HCEC 1CT (cell line): ENCODE data around the gene LHFPL3.
"Not testable (repeated sequence)": the region's sequence is repeated elsewhere in the genome, so short reads cannot be mapped to it uniquely, and the experiment has no call there.

Experiments
- DNase-seq: peaks from one replicate; pipeline ENCODE4 v3.0.0-alpha.2; 2017

Gene LHFPL3

DNA sequence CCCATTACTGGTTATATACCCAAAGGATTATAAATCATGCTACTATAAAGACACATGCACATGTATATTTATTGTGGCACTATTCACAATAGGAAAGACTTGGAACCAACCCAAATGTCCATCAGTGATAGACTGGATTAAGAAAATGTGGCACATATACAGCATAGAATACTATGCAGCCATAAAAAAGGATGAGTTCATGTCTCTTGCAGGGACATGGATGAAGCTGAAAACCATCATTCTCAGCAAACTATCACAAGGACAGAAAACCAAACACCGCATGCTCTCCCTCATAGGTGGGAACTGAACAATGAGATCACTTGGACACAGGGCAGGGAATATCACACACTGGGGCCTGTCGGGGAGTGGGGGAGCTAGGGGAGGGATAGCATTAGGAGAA, 392.6 kb downstream of the LHFPL3 start:
- DNase-seq = not testable (repeated sequence)

DNA sequence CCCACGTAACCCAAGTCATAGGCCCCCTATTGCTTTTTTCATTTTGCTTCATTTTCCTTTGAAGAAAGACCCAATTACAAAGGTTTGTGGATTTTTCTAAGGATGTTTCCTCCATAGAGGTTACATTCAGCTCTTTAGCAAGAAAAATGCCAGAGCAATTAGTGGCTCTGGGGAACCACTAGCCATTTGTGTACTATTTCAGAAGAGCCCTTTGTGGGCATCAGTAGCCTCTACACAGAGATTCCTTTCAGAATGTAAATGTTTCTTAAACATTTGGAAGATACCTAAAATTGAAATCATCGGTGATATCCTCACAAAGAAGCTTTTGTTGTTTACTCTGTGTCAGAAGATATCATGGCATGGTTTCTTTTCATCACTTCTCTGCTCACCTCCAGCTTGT, 394.6 kb downstream of the LHFPL3 start:
- DNase-seq = no peak

DNA sequence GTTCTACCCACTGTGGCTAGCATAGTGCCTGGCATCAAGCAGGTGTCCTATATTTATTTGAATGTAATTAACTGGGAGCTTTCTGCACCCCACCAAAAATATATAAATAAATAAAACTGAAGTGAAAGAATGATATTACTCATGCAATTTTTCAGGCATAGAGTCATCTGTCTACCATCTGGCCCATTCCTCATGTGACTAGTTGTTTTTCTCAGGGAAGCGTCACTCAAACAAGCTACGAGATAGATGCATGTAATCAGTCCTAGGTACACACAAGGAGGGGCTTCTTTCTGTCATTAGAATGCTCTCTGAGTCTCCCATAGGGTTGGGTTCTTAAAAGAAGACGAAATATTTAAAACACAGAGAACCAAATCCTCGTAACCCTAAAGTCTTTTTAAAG, 430.1 kb downstream of the LHFPL3 start:
- peak; percentile 73 for DNase-seq

DNA sequence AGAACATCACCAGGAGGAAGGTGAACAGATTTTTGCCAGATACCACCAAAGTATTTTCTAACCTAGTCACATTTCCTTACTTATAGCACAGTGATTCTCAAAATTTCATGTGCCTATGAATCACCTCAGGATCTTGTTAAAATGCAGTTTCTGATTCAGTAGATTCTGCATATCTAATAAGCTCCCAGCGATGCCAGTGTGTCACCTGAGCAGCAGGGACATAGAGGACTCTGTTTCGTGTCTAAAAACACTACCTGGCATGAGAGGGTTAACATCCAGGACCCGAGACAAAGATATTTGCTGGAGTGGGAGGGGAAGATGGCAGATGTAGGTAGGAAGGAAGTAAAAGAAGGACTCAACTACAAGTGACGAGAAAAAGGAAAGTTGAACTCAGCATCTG, 433.5 kb downstream of the LHFPL3 start:
- DNase-seq = no peak

DNA sequence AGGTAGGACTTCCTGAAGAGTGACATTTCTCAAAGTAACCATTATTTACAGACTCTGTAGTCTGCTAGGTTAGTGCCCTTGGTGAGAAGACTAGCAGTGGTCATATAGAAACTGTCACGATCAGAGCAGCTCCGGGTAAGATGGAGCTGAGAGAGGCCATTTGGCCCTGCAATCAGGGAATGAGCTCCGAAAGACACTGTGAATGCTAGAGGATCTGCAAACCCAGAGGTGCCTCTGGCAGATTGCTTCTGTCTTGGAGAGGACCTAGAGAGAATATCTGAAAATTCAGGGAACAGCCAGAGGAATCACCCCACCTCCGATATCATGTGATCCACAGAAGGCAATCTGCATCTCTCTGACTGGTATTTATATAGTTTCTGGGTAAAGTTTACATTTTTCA, 438.7 kb downstream of the LHFPL3 start:
- DNase-seq = no peak

DNA sequence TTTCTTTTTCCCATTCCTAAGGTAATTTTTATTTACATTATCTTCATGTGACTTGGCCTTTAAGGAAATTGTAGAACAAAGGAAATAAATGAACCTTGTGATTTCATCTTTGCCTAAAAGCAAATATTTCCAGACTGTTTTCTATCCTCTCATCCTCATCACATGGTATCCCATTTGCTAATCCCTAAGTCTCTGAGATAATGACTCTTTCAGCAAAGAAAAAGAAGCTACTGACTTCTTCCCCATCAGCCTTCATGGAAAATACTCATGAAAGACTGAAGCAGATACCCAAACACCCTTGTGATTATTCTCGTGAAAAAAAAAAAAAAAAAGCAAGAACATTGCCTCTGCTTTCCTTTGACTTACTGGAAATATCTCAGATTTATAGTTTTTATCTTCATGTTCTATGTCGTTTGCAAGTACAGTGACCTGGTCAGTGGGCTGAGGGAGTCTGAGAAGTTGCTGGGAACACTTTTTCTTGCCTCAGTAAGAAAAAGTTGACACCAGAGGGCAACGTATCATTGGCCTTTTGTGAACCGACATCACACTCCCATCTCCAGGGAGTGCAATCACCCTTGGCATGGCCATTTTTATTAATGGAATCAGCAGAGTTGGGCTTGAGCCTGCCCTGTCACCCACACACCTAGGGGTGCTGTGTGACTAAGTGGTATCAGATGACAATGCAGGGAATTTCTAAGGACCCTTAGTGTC, 439.6 kb downstream of the LHFPL3 start:
- no peak for DNase-seq

DNA sequence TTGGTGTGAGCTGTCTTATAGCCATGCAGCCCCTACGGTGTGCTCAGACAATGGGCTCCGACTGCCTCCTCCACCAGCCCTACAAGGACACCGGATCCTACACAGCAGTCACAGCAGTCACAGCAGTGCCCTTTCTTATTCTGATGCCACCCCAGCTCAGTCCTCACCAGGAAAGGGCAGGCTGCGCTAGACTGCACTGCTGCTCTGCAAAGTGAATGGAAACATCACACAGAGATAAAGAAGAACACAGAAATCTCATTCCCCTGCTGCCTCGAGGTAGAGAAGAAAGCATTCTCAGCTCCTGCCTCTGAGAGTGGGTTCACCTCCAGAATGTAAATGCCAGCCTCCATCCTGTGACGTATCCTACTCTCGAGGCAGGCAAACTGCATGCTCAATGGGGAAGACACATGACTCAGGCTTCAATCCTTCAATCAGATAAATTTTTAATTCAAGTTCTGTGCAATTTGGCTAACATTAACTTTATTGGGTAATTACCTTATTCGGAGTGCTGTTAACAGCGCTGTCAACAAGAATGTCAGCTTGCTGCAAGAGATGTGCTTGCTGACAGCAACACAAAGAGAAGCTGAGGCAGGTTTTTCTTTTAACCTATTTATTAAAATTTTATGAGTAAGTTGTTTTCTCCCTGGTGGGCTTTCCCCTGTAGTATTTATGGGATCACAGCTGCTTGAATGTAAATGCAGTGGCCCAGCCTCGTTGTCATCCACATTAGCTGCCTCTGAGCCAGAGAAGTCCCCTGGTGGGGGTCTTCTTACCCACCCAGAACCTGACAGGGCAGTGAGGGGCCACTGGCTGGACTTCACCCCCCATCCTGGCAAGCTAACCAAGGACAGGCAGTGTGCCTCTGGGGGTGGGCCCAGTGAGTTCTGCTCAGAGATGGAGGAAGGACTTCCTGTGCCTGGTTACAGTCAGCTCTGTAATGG, 444.3 kb downstream of the LHFPL3 start:
- DNase-seq = no peak

DNA sequence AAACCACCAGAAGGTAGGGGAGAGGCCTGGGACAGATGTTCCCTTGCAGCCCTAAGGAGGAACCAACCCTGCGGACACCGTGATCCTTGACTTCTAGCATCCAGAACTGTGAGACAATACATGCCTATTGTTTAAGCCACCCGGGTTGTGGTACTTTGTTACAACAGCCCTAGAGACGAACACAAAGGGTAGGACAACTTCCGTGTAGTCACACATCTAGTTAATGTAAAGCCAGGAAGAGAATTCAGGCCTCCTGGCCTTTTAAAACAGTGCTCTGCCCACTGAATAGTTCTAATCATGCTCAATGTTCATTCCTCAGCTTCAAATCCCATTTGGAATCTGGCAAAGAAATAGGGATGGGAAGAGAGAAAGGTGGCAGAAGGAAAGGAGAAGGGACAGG, 445.4 kb downstream of the LHFPL3 start:
- DNase-seq = no peak

DNA sequence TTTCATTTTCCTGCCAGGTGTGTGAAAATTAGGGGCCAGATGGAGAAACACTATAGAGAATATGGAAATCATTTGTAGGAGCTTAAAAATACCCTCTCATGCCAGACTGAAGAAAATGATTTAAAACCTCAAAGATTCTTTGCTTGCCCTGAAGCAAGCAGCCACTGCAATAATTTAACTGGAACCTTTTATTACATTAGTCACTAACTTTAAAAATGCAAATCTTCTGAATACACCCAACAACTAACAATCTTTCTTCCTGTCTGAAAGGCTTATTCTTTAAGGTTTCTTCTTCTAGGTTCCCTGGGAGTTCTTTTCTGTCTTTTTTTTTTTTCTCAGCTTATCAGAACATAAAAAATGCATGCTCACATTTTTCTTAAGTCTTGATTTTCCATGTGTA, 447.1 kb downstream of the LHFPL3 start:
- DNase-seq = no peak

DNA sequence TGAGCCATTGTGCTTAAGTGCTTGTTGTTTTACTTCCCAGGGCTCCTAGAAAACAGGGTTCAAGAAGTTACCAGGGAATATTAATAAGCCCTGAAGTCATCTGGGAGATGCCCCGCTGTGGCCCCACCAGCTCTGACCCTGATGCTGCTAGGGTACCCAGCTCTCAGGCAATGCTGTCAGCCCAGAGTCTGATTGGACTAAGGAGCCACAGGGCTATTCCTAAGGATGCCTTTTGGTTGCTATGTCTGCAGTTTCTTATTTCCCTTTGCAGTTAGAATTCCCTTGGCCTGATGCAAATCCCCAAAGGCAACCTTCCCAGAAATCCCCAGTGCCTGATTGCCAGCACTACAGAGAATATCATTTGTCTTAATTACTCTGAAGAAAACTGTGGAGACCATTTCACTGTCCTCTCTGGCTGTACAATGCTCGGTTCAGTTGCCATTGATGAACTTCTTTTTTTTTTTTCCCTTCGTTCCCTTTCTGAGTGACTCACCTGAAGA, 448.9 kb downstream of the LHFPL3 start:
- DNase-seq = no peak

DNA sequence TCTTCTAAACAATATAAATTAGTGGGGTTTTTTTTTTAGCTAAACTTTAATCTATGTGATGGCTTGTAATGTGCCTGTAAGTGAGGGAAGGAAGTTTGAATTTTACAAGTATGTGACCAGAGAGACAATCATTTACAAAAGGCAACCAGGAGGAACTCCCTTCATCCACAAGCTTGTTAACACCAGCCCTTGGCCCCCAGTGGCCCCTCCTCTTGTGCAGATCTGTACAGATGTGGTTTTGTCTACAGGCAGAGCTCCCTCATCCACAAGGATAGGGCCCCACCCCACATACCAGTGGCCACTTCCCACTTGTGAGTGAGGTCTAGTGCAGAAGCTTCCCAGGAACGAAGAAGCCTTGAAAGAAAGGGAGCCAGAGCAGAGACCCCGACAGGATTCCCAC, 451.5 kb downstream of the LHFPL3 start:
- DNase-seq = no peak

DNA sequence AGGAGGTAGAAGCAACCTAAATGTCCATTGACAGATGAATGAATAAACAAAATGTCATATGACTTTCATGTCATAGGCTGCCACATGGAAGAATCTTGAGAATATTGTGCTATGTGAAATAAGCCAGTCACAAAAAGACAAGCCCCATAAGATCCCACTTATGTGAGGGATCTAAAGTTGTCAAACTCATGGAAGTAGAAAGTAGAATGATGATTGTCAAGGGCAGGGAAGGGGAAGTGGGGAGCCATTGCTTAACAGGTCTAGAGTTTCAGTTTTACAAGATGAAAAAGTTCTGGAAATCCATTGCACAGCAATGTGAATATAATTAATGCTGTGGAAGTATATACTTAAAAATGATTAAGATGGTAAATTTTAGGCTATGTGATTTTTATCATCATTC, 456.3 kb downstream of the LHFPL3 start:
- no peak for DNase-seq

DNA sequence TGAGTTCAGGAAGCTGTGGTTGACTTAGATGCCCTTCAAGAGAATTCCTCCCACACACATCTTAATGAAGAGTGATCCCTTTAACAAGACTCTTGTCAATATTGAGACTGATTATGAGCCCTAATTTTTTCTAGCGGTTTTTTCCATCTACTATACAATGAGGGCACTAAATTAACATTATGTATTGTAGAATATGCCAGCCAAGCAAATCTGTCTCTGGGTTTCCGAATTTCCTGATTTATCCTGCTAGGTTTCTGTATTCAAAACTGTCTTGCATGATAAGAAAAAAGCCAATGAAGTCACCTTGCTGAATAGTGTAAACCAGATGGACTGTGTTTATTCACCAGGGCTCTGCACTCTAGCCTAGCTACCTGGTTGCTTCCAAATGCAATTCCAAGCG, 461.4 kb downstream of the LHFPL3 start:
- no peak for DNase-seq

DNA sequence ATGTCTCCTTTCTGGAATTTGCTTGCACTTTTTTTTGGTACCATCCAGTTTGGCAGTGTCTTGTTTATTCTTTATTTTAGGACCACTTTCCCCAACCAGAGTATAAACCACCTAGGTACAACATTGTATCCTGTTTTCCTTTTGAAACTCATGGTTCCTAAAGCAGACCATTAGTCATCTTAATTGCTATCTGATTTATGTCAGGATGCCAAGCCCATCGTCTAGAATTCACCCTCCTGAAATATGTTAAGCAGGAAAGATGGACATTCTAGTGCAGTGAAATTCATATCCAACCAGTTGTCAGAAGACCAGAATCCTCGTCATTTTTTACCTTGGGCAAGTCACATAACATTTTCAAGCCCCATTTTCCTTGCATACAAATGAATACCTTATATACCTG, 462.0 kb downstream of the LHFPL3 start:
- DNase-seq = no peak

DNA sequence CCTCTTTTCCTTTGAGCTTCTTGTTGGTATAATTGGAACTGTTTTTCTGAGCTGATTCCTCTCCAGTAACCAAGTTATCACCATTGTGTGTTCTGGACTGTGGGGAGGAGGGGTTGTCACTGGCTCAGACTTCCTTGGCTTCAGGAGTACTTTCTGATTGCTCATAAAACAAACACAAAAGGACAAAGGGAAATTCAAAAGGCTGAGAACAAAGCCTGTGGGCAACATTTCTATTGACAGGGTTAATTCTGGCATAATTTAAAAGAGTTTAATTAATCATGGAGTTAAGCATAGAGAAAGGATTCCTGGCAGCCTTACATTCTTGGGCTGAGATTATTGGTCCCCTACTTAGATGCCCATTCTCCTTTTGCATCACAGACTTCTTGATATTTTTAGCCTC, 462.7 kb downstream of the LHFPL3 start:
- no peak for DNase-seq

DNA sequence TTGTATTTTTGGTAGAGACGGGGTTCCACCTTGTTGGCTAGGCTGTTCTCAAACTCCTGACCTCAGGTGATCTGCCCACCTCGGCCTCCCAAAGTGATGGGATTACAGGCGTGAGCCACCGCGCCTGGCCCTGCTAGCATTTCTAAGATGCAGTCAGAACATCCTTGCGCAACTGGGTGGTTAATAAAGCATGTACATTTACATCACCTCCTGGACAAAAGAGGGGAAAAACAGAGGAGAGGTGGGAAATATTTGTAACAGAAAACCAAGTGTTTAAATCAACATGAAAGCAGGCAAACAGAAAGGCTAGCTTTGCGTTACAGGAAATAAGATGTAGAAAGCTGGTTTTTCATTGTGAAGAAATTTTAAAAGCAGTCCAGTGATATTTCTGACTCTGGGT, 464.7 kb downstream of the LHFPL3 start:
- DNase-seq = no peak

DNA sequence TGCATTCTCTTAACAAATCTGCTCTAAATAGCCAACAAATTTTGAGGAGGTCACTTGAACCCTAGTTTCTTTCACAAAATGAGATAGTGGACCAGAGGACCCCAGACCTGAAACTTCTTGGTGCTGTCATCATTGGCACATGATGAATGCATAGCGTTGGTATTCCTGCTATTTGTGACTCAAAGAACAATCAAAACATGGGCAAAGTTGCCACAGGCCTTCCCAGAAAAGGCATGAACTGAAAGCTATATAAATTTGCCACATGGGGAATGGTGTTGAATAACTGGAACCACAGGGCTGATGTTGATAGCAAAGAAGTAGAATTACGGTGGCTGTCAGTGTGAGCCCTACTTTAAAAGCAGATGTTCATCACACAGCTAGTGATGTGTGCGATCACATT, 465.8 kb downstream of the LHFPL3 start:
- DNase-seq = no peak

DNA sequence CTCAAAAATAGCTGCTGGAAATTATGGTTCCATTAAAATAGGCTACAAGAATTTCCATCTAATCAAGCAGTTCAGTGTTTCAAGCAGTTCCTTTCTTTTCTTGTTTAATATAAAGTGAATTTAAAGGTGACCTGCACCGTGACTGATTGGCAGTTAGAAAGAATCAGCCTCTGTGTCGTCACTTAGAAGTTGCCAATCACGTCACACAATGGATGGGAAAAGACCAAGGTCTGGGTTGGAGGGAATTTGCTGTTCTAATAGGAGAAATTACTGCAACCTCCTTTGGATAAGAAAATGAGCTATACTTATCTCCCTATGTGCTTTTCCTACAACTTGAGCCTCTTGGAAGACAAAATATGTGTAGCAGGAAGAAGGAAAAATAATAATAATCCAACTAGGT, 466.2 kb downstream of the LHFPL3 start:
- no peak for DNase-seq

DNA sequence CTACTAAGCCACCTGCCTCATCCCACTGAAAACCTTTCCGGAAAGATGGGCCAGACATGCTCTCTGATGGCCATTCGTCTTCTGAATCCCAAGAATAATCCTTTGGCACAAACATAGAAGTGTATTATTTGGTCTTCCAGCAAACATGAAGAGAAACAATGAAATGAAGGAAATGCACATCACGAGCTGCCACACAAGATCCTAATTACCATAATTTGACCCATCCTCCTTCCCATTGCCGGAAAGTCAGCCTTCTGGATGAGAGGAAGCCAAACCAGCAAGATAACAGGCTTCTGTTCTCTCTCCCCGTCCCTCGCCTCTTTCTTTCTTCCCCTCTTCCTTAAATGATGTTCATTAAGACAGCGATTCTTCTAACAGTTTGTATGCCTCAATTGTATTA, 466.7 kb downstream of the LHFPL3 start:
- DNase-seq = no peak

DNA sequence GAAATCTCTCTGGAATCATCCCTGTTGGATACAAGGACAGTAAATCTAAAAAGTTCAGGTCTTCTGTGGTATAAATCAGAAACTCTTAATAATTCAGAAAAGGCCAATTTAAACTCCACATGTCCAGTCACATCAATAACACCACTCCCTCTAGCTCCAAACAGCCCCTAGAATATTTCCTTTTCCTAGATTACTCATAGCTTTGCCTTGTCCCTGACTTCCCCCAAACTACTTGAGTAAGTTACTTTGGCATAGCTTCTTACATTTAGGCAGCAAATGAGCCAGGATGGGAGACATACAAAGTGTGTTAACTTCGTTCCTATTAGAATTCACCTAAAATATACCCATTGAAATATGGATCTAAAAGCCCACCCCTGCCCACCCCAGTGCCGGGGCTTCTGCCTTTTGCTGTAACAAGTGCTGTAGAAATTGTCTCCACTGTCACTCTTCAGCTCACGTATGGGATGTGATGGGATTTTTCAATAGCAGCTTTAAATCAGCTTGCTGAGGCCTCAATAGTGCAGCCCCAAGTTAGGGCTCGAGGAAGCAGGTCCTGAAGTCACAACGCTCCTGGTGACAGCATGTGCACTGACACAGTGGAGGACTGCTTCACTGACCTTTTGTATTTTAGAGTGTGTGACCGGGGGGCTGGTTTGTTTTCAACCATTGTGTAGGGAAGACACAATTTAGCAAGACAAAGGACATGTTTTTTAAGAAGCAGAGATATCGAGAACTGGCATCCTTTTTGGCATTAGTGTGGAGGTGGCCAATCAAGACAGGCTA, 467.4 kb downstream of the LHFPL3 start:
- DNase-seq = no peak

DNA sequence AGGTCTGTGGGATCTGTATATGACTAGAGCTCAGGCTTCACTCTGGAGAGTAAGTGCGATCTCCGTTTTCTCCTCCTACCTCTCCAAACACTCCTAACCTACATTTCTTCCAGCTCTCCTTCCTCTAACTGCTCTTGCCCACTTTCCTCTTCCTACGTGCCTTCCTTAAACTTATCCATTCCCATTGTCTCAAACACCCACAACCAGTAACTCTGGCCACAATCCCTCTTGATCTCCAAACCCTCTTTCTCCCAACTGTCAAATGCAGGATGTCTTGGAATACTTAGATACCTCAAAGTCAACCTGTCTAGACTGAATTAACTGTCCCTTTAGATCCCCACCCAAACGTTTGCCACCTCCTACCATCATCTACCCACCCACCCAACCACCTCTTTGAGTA, 471.9 kb downstream of the LHFPL3 start:
- DNase-seq = no peak

DNA sequence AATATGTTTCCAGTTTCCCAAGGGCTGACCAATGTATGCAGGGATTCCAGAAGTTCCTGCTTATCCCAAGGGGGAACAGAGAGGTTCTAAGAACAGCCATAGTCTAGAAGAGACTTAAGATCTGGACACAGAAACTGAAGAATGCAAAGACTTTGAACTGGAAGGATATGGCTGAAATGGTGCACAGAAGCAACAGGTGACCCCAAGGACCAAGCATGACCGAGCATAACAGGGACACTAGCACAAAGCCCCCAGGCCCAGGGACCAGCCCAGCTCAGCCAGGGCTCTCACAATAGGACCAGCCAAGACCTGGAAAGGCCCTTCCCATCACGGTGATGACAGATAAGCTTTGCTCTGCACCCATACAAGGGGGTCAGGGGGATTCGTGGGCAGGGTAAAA, 472.6 kb downstream of the LHFPL3 start:
- no peak for DNase-seq

DNA sequence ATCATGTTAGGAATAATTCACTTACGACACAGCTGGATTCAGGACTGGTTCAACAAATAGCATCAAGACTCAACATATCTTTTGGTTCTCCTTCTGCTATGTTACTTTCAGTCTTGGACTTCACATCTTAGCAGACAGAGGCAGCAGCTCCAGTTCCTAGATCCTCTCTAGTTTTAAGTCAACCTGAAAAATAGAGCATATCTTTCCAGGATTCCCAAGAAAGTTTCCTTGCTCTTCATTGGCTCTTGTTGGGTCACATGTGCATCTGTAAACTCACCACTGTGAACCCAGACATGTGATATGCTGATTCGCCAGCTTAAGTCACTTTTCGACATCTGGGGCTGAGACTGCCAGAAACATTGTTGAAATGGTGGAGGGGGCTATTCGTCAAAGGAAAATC, 475.5 kb downstream of the LHFPL3 start:
- no peak for DNase-seq
